PC-3 (cell line): ENCODE measurements around the gene PROKR1. TPM values are rescaled to one million over a fixed set of nuclear protein-coding genes. Genes with fewer than 3 reads are reported as not detected.
"Not testable (repeated sequence)": the region's sequence is repeated elsewhere in the genome, so short reads cannot be mapped to it uniquely, and the experiment has no call there.

ENCODE experiments used
- ATAC-seq: fragments of 200-7000 bp; cut with Tn5 transposase; 2 replicates; pipeline ENCODE4 v1.9.1; 2020; ENCODE audit warnings: mild to moderate bottlenecking, moderate library complexity
- BruUV-seq: library from RNA; stranded (reverse); fragments of 400-500 nt; replicated peaks from 2 replicates; lab custom pipeline; 2021; lab: Mats Ljungman, UMichigan
- CTCF ChIA-PET: fragments of 300-600 bp; sonication (Branson Sonifier 250); formaldehyde crosslinking; loops from one replicate; lab custom pipeline; 2022; ENCODE audit warnings: antibody characterized with exemption; lab: Charles Lee
- POLR2A ChIA-PET: fragments of 300-600 bp; sonication (Branson Sonifier 250); formaldehyde crosslinking; loops from one replicate; lab custom pipeline; 2022; ENCODE audit warnings: antibody characterized with exemption; ENCODE audit not compliant: unreplicated experiment; lab: Charles Lee
- DNase-seq: peaks from one replicate; pipeline ENCODE4 v3.0.0-alpha.2; 2015
- H2AFZ ChIP-seq: fragments of 300-600 bp; sonication (generic); 2 replicates; pipeline ENCODE4 v1.6.0; 2016; ENCODE audit warnings: antibody characterized with exemption, low read length
- H3F3A ChIP-seq: fragments of 300-600 bp; sonication (generic); one replicate; pipeline ENCODE4 v1.6.0; 2017; ENCODE audit warnings: antibody characterized with exemption, low read length, control low read depth, mild to moderate bottlenecking; ENCODE audit not compliant: unreplicated experiment
- H3K27ac ChIP-seq: fragments of 300-600 bp; sonication (generic); 2 replicates; pipeline ENCODE4 v1.5.1; 2016; ENCODE audit warnings: mild to moderate bottlenecking, low read length
- H3K27me3 ChIP-seq: fragments of 300-600 bp; sonication (generic); 2 replicates; pipeline ENCODE4 v1.6.1; 2016; ENCODE audit warnings: low read length, mixed read lengths
- H3K36me3 ChIP-seq: fragments of 300-600 bp; sonication (generic); 2 replicates; pipeline ENCODE4 v1.6.1; 2016; ENCODE audit warnings: low read depth, mixed run types, low read length, mixed read lengths
- H3K4me1 ChIP-seq: fragments of 300-600 bp; sonication (generic); 2 replicates; pipeline ENCODE4 v1.5.1; 2016; ENCODE audit warnings: low read length; ENCODE audit not compliant: insufficient read depth
- H3K4me2 ChIP-seq: fragments of 300-600 bp; sonication (generic); 2 replicates; pipeline ENCODE4 v1.6.0; 2016; ENCODE audit warnings: low read length
- H3K4me3 ChIP-seq: fragments of 300-600 bp; sonication (generic); 2 replicates; pipeline ENCODE4 v1.5.1; 2016; ENCODE audit warnings: mild to moderate bottlenecking, low read length, mixed read lengths
- H3K79me2 ChIP-seq: fragments of 300-600 bp; sonication (generic); 2 replicates; pipeline ENCODE4 v1.6.1; 2017; ENCODE audit warnings: low read length, mixed read lengths
- H3K9ac ChIP-seq: fragments of 300-600 bp; sonication (generic); 2 replicates; pipeline ENCODE4 v1.6.0; 2016; ENCODE audit warnings: mild to moderate bottlenecking, low read length
- H3K9me2 ChIP-seq: fragments of 300-600 bp; sonication (generic); replicated peaks from 2 replicates; pipeline ENCODE4 v1.6.1; 2016; ENCODE audit warnings: mixed run types, low read length, mixed read lengths
- H3K9me3 ChIP-seq: fragments of 300-600 bp; sonication (generic); 2 replicates; pipeline ENCODE4 v1.6.1; 2016; ENCODE audit warnings: low read length, mixed read lengths
- H4K20me1 ChIP-seq: fragments of 300-600 bp; sonication (generic); 2 replicates; pipeline ENCODE4 v1.6.1; 2016; ENCODE audit warnings: low read length, mixed read lengths
- CTCF ChIP-seq: fragments of 300-600 bp; sonication (generic); conservative IDR thresholded peaks from 2 replicates; pipeline ENCODE4 v1.5.1; 2017; ENCODE audit warnings: antibody characterized with exemption, low read depth, mild to moderate bottlenecking, low read length
- EZH2 ChIP-seq: fragments of 300-600 bp; sonication (generic); IDR thresholded peaks from one replicate; pipeline ENCODE4 v1.6.1; 2017; ENCODE audit warnings: antibody characterized with exemption, mild to moderate bottlenecking, low read length; ENCODE audit not compliant: unreplicated experiment
- EZH2phosphoT487 ChIP-seq: fragments of 300-600 bp; sonication (generic); IDR thresholded peaks from 2 replicates; pipeline ENCODE4 v1.6.1; 2018; ENCODE audit warnings: mild to moderate bottlenecking, antibody characterized with exemption, low read length, borderline replicate concordance
- intact Hi-C: fragments of 100-400 bp; cut with micrococcal nuclease; formaldehyde crosslinking; loops from 2 replicates; pipeline ENCODE4 v1.9.0; 2023
- total RNA-seq: library from RNA; depleted of rRNA; stranded (reverse); fragments of >200 nt; gene quantifications from 2 replicates; pipeline ENCODE4 v1.2.3, GENCODE V29; 2014

PROKR1 gene
- total RNA-seq, 1 experiment from 2014 or later = 0.26 TPM

- H3K27me3 ChIP-seq = no peaks in the 10 kb centered on the region
Observed at GRCh38 chr2:68594674-68595492, 48.5 kb upstream of the PROKR1 start.

GRCh38 chr2:68595493-68595785 is 47.9 kb upstream of the PROKR1 start:
- not testable (repeated sequence) for H3K27me3 ChIP-seq, H3K9ac ChIP-seq, H3K4me2 ChIP-seq, H3F3A ChIP-seq, DNase-seq, ATAC-seq, H3K36me3 ChIP-seq, BruUV-seq, H4K20me1 ChIP-seq, H3K27ac ChIP-seq, H3K79me2 ChIP-seq, H3K9me2 ChIP-seq, H3K4me3 ChIP-seq, H2AFZ ChIP-seq, H3K9me3 ChIP-seq
- H3K4me1 ChIP-seq = peaks cover 11% of the 10 kb centered on the region
- ChIA-PET CTCF (interaction anchor here (0.6 to 2.0 kb wide), 16 partner anchors 9 to 406 kb away, joined by 3 to 56 read pairs (median 5); partner anchors contain the start of genes APLF and FBXO48), POLR2A (interaction anchor here (0.6 to 0.7 kb wide), 2 partner anchors 17 to 108 kb away, joined by 4 to 5 read pairs; no protein-coding TSS in a partner anchor)
- intact Hi-C loops = loop anchor here (1.0 to 2.0 kb wide), 2 partner anchors 107 to 129 kb away; partner anchors contain the start of genes APLF and FBXO48

More at GRCh38 chr2:68594674-68595492, 48.5 kb upstream of the PROKR1 start:
- H3K4me2 ChIP-seq = peak overlapping the region; percentile 62
- H3K9me3 ChIP-seq = no peaks in the 10 kb centered on the region
- ChIA-PET CTCF (interaction anchor here (0.6 to 2.0 kb wide), 16 partner anchors 9 to 406 kb away, joined by 3 to 56 read pairs (median 5); partner anchors contain the start of genes APLF and FBXO48), POLR2A (interaction anchor here (0.5 to 0.7 kb wide), 5 partner anchors 16 to 132 kb away, joined by 4 to 5 read pairs (median 4); no protein-coding TSS in a partner anchor)
- H2AFZ ChIP-seq = peak overlapping the region; percentile 51
- peaks cover 11% of the 10 kb centered on the region for H3K4me1 ChIP-seq
- no peaks in the 10 kb centered on the region for H4K20me1 ChIP-seq
- peak overlapping the region; percentile 25; the same call in 1 of the 2 replicates for H3K4me3 ChIP-seq
- DNase-seq (peak; percentile 66), ATAC-seq (peak; percentile 74)
- no peaks in the 10 kb centered on the region for H3K79me2 ChIP-seq
- H3K9me2 ChIP-seq = no peaks in the 10 kb centered on the region
- H3F3A ChIP-seq = no peaks in the 10 kb centered on the region
- intact Hi-C loops = loop anchor here (1.0 to 2.0 kb wide), 2 partner anchors 107 to 128 kb away; partner anchors contain the start of genes APLF and FBXO48
- no peak for TF ChIP-seq EZH2
- peak; percentile 96 for TF ChIP-seq CTCF
- TF ChIP-seq EZH2phosphoT487 = no peak
- no peaks in the 10 kb centered on the region for H3K36me3 ChIP-seq
- no peak overlapping the region for H3K9ac ChIP-seq
- no TSS peak for BruUV-seq
- no peak overlapping the region for H3K27ac ChIP-seq

- H3K9ac ChIP-seq, H3K9me3 ChIP-seq, H4K20me1 ChIP-seq, ATAC-seq, POLR2A ChIA-PET, H3K27ac ChIP-seq, intact Hi-C loops, DNase-seq, H3K27me3 ChIP-seq, H3K4me3 ChIP-seq, H3K4me2 ChIP-seq, H3K9me2 ChIP-seq, BruUV-seq, H2AFZ ChIP-seq, H3K4me1 ChIP-seq, CTCF ChIA-PET, H3K79me2 ChIP-seq, H3F3A ChIP-seq, H3K36me3 ChIP-seq: not testable (repeated sequence)
Observed at GRCh38 chr2:68600495-68600894, 42.9 kb upstream of the PROKR1 start.
